ENCODE data around the gene UBE2J2.

DNA sequence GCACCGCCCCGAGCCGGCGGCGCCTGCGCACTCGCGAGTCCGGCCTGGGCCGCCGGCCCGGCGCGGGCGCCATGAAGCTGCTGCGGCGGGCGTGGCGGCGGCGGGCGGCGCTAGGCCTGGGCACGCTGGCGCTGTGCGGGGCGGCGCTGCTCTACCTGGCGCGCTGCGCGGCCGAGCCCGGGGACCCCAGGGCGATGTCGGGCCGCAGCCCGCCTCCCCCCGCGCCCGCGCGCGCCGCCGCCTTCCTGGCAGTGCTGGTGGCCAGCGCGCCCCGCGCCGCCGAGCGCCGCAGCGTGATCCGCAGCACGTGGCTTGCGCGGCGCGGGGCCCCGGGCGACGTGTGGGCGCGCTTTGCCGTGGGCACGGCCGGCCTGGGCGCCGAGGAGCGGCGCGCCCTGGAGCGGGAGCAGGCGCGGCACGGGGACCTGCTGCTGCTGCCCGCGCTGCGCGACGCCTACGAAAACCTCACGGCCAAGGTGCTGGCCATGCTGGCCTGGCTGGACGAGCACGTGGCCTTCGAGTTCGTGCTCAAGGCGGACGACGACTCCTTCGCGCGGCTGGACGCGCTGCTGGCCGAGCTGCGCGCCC lies 41.4 kb downstream of the UBE2J2 start, which contains the start of gene B3GALT6:
- TF ChIP-seq EZH2 (IDR thresholded peaks at IDR 0.05), result no peak
- no peak for TF ChIP-seq POLR2AphosphoS5 (IDR thresholded peaks at IDR 0.05; ENCODE audit: borderline replicate concordance, low read depth, low read length)
